WERI-Rb-1 (cell line): ENCODE results near the gene EFHC2.

Experiments
- DNase-seq: peaks from one replicate; pipeline ENCODE4 v3.0.0-alpha.2; 2020
- H3K27ac ChIP-seq: fragments of 250-450 bp; sonication (Bioruptor Pico); 2 replicates; pipeline ENCODE4 v1.5.1; 2020; ENCODE audit warnings: mild to moderate bottlenecking, moderate library complexity
- H3K27me3 ChIP-seq: fragments of 250-450 bp; sonication (Bioruptor Pico); 2 replicates; pipeline ENCODE4 v1.5.1; 2021; ENCODE audit warnings: mild to moderate bottlenecking, low read depth, moderate library complexity; ENCODE audit not compliant: insufficient read depth, severe bottlenecking
- H3K36me3 ChIP-seq: fragments of 250-450 bp; sonication (Bioruptor Pico); 2 replicates; pipeline ENCODE4 v1.5.1; 2020; ENCODE audit warnings: mild to moderate bottlenecking, moderate library complexity
- H3K4me3 ChIP-seq: 2 replicates; pipeline ENCODE4 v1.5.1; 2011; ENCODE audit warnings: low read depth, mild to moderate bottlenecking, control low read depth, low read length
- H3K9me3 ChIP-seq: fragments of 250-450 bp; sonication (Bioruptor Pico); 2 replicates; pipeline ENCODE4 v1.5.1; 2021; ENCODE audit warnings: mild to moderate bottlenecking, moderate library complexity; ENCODE audit not compliant: severe bottlenecking
- TF ChIP-seq, protein P1 (sequence below): IDR thresholded peaks from 2 replicates; pipeline ENCODE4 v1.5.1; 2011; ENCODE audit warnings: low read depth, mild to moderate bottlenecking, control low read depth, inconsistent platforms, low read length

Gene EFHC2

DNA sequence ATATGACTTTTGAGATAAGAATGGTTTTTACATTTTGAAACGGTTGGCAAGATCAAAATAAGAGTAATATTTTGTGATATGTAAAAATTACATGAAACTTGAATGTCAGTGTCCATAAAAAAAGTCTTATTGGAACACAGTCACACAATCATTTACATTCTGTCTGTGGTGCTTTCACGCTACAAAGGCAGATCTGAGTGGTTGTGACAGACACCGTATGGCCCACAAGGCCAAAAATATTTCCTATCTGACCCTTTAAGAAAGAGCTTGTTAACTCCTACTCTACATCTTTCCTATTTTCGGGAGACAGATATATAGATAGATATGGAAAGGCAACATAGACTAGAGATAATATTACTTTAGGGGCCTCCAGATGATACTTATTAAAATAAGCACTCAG, 101.9 kb downstream of the EFHC2 start:
- peaks cover 9% of the 10 kb centered on the region for H3K27me3 ChIP-seq
- no peak overlapping the region for H3K4me3 ChIP-seq
- no peak for DNase-seq
- H3K9me3 ChIP-seq = no peaks in the 10 kb centered on the region
- H3K27ac ChIP-seq = no peak overlapping the region
- TF ChIP-seq, protein P1, sequence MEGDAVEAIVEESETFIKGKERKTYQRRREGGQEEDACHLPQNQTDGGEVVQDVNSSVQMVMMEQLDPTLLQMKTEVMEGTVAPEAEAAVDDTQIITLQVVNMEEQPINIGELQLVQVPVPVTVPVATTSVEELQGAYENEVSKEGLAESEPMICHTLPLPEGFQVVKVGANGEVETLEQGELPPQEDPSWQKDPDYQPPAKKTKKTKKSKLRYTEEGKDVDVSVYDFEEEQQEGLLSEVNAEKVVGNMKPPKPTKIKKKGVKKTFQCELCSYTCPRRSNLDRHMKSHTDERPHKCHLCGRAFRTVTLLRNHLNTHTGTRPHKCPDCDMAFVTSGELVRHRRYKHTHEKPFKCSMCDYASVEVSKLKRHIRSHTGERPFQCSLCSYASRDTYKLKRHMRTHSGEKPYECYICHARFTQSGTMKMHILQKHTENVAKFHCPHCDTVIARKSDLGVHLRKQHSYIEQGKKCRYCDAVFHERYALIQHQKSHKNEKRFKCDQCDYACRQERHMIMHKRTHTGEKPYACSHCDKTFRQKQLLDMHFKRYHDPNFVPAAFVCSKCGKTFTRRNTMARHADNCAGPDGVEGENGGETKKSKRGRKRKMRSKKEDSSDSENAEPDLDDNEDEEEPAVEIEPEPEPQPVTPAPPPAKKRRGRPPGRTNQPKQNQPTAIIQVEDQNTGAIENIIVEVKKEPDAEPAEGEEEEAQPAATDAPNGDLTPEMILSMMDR = no peak
- H3K36me3 ChIP-seq = no peaks in the 10 kb centered on the region

DNA sequence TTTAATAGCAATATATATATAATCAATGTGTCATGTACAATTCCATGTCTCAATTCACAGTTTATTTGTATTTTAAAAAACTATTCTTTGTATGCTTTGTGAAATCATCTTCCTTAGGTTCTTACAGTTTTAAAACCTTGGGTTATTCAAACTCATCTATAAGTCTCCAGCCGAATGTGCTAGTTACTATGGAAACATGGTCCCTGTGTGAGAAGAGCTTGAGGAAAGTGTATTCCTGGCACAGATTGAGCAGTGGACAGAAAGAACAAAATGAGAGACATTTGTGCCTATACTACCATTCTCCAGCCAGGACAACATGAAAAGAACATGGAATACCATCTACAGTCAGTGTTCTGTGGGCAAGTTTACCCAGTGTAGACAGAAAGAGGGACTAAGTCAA, 103.4 kb downstream of the EFHC2 start:
- H3K27me3 ChIP-seq = peaks cover 9% of the 10 kb centered on the region
- H3K36me3 ChIP-seq = no peaks in the 10 kb centered on the region
- no peak for DNase-seq
- H3K9me3 ChIP-seq = no peaks in the 10 kb centered on the region
- TF ChIP-seq, protein P1 = no peak
- no peak overlapping the region for H3K27ac ChIP-seq
- H3K4me3 ChIP-seq = no peak overlapping the region

DNA sequence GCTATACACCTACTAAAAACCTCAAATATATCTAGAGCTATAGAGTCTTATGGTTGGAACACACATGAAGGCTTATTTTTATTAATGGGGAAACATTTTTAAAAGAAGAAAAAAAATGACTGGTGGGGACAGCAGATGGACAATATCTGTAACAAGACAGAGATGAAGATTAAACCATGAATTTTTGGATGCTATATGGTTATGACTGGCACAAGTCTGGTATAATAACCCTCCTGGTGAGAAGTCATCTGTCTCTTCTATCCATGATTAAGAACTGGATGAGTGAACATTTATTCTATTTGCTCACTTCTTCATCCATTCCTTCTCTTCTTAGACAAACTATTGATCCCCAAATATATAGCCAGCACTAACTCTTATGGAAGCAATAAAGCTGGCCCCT, 104.4 kb downstream of the EFHC2 start:
- no peak overlapping the region for H3K4me3 ChIP-seq
- TF ChIP-seq, protein P1 = no peak
- peaks cover 3% of the 10 kb centered on the region for H3K27me3 ChIP-seq
- no peaks in the 10 kb centered on the region for H3K9me3 ChIP-seq
- no peak overlapping the region for H3K27ac ChIP-seq
- DNase-seq = no peak
- no peaks in the 10 kb centered on the region for H3K36me3 ChIP-seq

DNA sequence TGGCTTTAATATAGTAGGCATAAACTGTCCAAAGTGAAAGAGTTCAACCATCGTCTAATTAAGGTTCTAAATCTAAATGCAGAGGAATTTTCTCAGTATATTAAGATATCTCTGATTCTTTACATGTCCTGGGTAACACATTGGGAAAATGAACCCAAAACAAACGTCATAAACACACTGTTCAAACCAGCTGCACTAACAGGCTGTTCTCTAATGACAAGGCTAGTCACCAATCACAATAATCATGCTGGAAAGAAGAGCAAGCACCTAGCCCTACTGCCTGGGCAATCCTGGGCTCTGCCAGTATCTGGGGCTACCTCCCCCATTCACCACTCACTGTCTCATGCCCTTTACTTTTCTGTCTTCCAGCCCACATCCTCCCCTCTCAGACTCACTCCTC, 107.9 kb downstream of the EFHC2 start:
- Histone ChIP-seq H3K9me3 (no peaks in the 10 kb centered on the region), H3K27me3 (no peaks in the 10 kb centered on the region), H3K36me3 (no peaks in the 10 kb centered on the region), H3K27ac (no peak overlapping the region), H3K4me3 (no peak overlapping the region)
- DNase-seq = no peak
- TF ChIP-seq, protein P1 = no peak

DNA sequence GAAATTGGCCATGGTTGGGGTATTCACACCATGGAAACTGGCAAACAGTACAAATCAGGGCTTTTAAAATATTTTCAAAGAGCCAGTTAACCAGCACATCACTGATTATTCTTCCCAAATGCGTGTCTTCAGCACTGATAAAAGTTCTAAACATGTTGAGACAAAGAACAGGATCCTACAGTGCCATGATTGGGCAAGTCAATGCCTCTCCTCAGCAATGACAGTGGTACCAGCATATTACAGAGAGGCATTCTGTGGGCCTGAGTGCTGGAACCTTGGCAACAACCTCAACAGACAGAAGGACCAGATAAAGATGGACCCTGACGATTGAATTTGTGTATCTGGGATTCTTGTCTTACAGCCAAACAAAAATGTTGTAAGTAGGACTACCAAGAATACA, 108.9 kb downstream of the EFHC2 start:
- Histone ChIP-seq H3K9me3 (no peaks in the 10 kb centered on the region), H3K36me3 (no peaks in the 10 kb centered on the region), H3K27ac (no peak overlapping the region), H3K4me3 (no peak overlapping the region), H3K27me3 (no peaks in the 10 kb centered on the region)
- no peak for DNase-seq
- TF ChIP-seq, protein P1 = no peak

DNA sequence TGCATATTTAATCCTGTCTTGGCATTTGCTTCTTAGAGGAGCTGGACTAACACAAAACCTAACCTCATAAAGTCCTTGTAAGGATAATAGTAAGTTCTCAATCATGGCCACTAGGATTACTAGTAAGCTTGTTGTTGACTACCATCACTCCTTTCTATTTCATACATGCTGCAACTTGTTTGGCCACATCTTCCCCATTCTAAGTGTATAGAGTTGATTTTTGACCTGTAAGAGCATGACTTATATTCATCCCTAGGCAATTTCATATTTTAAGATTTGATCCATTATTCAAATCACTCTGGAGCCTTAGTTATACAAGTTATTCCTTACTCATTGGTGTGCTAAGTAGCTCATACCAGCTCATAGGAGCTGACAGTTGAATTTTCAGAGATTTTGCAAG, 109.4 kb downstream of the EFHC2 start:
- Histone ChIP-seq H3K4me3 (no peak overlapping the region), H3K27me3 (no peaks in the 10 kb centered on the region), H3K9me3 (no peaks in the 10 kb centered on the region), H3K36me3 (no peaks in the 10 kb centered on the region), H3K27ac (no peak overlapping the region)
- DNase-seq = no peak
- TF ChIP-seq, protein P1 = no peak
